HepG2 (cell line): ENCODE results near the gene ARMC10. TPM values are rescaled to one million over a fixed set of nuclear protein-coding genes. Genes with fewer than 3 reads are reported as not detected.

Experiments used
- DNMT1 ChIP-seq: sonication (generic); formaldehyde crosslinking; IDR thresholded peaks from 2 replicates; pipeline ENCODE4 v1.5.1; 2020; ENCODE audit warnings: mild to moderate bottlenecking, missing genetic modification reagents
- FOXA1 ChIP-seq, 2 experiments: fragments of 450-650 bp in 1 of 2; sonication (generic) in 1 of 2; formaldehyde crosslinking in 1 of 2; IDR thresholded peaks; 2 replicates each; pipeline versions ENCODE4 v1.4.0 to v1.6.1; 2016 to 2020; ENCODE audit warnings: missing genetic modification reagents in 1 of 2
- MTA3 ChIP-seq: sonication (generic); formaldehyde crosslinking; IDR thresholded peaks from 2 replicates; pipeline ENCODE4 v1.4.0; 2020; ENCODE audit warnings: missing genetic modification reagents
- PHF8 ChIP-seq: sonication (generic); formaldehyde crosslinking; IDR thresholded peaks from 2 replicates; pipeline ENCODE4 v1.5.0; 2020; ENCODE audit warnings: missing genetic modification reagents
- RARG ChIP-seq: sonication (generic); formaldehyde crosslinking; IDR thresholded peaks from 2 replicates; pipeline ENCODE4 v1.4.0; 2020; ENCODE audit warnings: low read depth, mild to moderate bottlenecking, missing genetic modification reagents
- SP2 ChIP-seq: sonication (generic); formaldehyde crosslinking; IDR thresholded peaks from 2 replicates; pipeline ENCODE4 v1.5.1; 2020; ENCODE audit warnings: mild to moderate bottlenecking, missing genetic modification reagents
- SRSF9 ChIP-seq: fragments of 200-400 bp; formaldehyde crosslinking; IDR thresholded peaks from 2 replicates; pipeline ENCODE4 v1.6.1; 2018; ENCODE audit warnings: borderline replicate concordance, mild to moderate bottlenecking, low read depth, low read length; ENCODE audit not compliant: insufficient read depth, poor library complexity, severe bottlenecking
- TAF1 ChIP-seq: sonication (generic); formaldehyde crosslinking; IDR thresholded peaks from 2 replicates; pipeline ENCODE4 v1.4.0; 2020; ENCODE audit warnings: missing genetic modification reagents
- ZNF10 ChIP-seq: sonication (generic); formaldehyde crosslinking; IDR thresholded peaks from 2 replicates; pipeline ENCODE4 v1.4.0; 2020; ENCODE audit warnings: mild to moderate bottlenecking, low read depth, missing genetic modification reagents, borderline replicate concordance
- ZNF101 ChIP-seq: sonication (generic); formaldehyde crosslinking; IDR thresholded peaks from 2 replicates; pipeline ENCODE4 v1.4.0; 2020; ENCODE audit warnings: mild to moderate bottlenecking, low read depth, missing genetic modification reagents, borderline replicate concordance
- ZNF136 ChIP-seq: sonication (generic); formaldehyde crosslinking; IDR thresholded peaks from 2 replicates; pipeline ENCODE4 v1.8.1; 2022; ENCODE audit warnings: low read depth, mild to moderate bottlenecking, moderate library complexity, missing genetic modification reagents
- ZNF20 ChIP-seq: sonication (generic); formaldehyde crosslinking; IDR thresholded peaks from 2 replicates; pipeline ENCODE4 v1.4.0; 2020; ENCODE audit warnings: mild to moderate bottlenecking, moderate library complexity, missing genetic modification reagents
- ZNF207 ChIP-seq: fragments of 450-650 bp; IDR thresholded peaks from 2 replicates; pipeline ENCODE4 v1.6.1; 2016; ENCODE audit warnings: antibody characterized with exemption, borderline replicate concordance
- ZNF263 ChIP-seq: sonication (generic); formaldehyde crosslinking; IDR thresholded peaks from 2 replicates; pipeline ENCODE4 v1.4.0; 2020; ENCODE audit warnings: missing genetic modification reagents
- ZNF282 ChIP-seq: fragments of 450-650 bp; IDR thresholded peaks from 2 replicates; pipeline ENCODE4 v1.6.1; 2018; ENCODE audit not compliant: partially characterized antibody
- ZNF34 ChIP-seq: sonication (generic); formaldehyde crosslinking; IDR thresholded peaks from 2 replicates; pipeline ENCODE4 v1.4.0; 2020; ENCODE audit warnings: mild to moderate bottlenecking, missing genetic modification reagents, borderline replicate concordance
- ZNF558 ChIP-seq: sonication (generic); formaldehyde crosslinking; IDR thresholded peaks from 2 replicates; pipeline ENCODE4 v1.9.0; 2022; ENCODE audit warnings: mild to moderate bottlenecking, missing genetic modification reagents, borderline replicate concordance
- ZNF678 ChIP-seq: sonication (generic); formaldehyde crosslinking; IDR thresholded peaks from 2 replicates; pipeline ENCODE4 v1.4.0; 2020; ENCODE audit warnings: mild to moderate bottlenecking, missing genetic modification reagents
- ZNF878 ChIP-seq: sonication (generic); formaldehyde crosslinking; IDR thresholded peaks from 2 replicates; pipeline ENCODE4 v1.8.1; 2023; ENCODE audit warnings: mild to moderate bottlenecking, missing genetic modification reagents, moderate library complexity
- polyA plus RNA-seq, 8 experiments: library from polyadenylated mRNA; depleted of rRNA in 3 of 8; stranded (reverse) in 7 of 8; unstranded in 1 of 8; fragments of >200 nt; fragmentation: Illumina TruSeq in 4 of 8; extraction: Trizol in 4 of 8; gene quantifications; 2 replicates each; pipeline versions ENCODE4 v1.2.1 to v1.2.3, GENCODE V29; 2011 to 2016; ENCODE audit warnings: low read depth in 4 of 8, missing spikeins in 1 of 8, mixed read lengths in 1 of 8; ENCODE audit not compliant: insufficient read depth in 1 of 8
- total RNA-seq, 5 experiments: library from RNA; depleted of rRNA; stranded (reverse); fragments of >200 nt; fragmentation: Illumina TruSeq; extraction: Trizol; gene quantifications; 2 replicates each; pipeline ENCODE4 v1.2.3, GENCODE V29; 2016; ENCODE audit warnings: low read depth in 1 of 5
- TF ChIP-seq, protein P1 (sequence below): IDR thresholded peaks from 2 replicates; pipeline ENCODE4 v1.6.1; 2016; ENCODE audit warnings: mild to moderate bottlenecking
- TF ChIP-seq, protein P2 (sequence below): sonication (generic); formaldehyde crosslinking; IDR thresholded peaks from 2 replicates; pipeline ENCODE4 v1.5.1; 2020; ENCODE audit warnings: mild to moderate bottlenecking, moderate library complexity, missing genetic modification reagents
- TF ChIP-seq, protein P3 (sequence below): IDR thresholded peaks from 2 replicates; pipeline ENCODE4 v1.6.1; 2016; ENCODE audit warnings: low read depth
- TF ChIP-seq, protein P4 (sequence below): sonication (generic); formaldehyde crosslinking; IDR thresholded peaks from 2 replicates; pipeline ENCODE4 v1.4.0; 2020; ENCODE audit warnings: missing genetic modification reagents; ENCODE audit errors: not compliant biosample characterization

The ARMC10 gene
- total and polyA plus RNA-seq, 2 of the 13 experiments (the other 11 are each of a cell fraction or from before 2014, with no cell fraction given): 11.3 to 23.7 TPM

DNA sequence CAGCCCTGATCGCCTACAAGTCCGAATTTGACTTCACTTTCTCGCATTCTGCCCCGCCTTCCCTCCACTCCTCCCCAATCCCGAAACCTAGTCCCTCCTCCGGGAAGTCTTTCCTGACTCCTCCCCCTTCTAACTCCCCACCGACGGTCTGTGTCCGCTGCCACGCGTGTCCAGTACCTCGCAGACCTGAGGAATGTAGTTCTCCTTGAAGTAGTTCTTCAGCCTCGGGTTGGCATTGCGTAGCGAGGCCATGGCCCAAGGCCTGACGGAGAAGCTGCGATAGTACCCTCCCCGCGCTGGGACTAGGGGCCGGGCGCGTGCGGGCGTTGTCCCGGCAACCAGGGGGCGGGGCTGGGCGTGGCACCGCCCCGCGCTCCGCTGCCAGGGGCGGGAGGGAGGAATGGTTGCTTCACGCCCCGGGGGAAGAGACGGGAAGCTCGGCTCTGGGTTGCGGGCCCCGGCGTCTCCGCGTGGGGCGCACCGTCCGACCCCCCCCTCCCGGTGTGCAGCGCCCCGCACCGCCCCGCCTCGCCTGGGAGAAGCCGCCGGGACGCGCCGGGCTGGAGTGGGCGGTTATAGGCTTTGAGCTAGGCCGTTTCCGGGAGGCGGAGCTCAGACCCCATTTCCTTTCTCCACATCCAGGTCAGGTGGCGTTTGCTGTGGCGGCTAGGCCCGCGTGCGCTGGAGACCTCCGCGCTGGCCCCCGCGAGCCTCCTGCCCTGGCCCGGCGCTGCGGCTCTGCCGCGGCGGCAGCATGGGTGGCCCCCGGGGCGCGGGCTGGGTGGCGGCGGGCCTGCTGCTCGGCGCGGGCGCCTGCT is at the start of gene ARMC10, which contains the start of gene FBXL13 (continued):
- no peak for TF ChIP-seq DNMT1 (CRISPR knock-in tag)
- TF ChIP-seq SP2 (CRISPR knock-in tag): peak; percentile 47; the same call in 1 of the 2 replicates
- TF ChIP-seq RARG (CRISPR knock-in tag): no peak
- TF ChIP-seq ZNF678 (CRISPR knock-in tag): no peak
- no peak for TF ChIP-seq ZNF20 (CRISPR knock-in tag)
- no peak for TF ChIP-seq MTA3
- TF ChIP-seq ZNF207: no peak
- peak; percentile 59; the same call in 1 of the 2 replicates for TF ChIP-seq PHF8
- TF ChIP-seq TAF1: peak; percentile 38; the same call in 1 of the 2 replicates
- TF ChIP-seq ZNF136 (CRISPR knock-in tag): no peak
- no peak for TF ChIP-seq ZNF34 (CRISPR knock-in tag)
- TF ChIP-seq, protein P1, sequence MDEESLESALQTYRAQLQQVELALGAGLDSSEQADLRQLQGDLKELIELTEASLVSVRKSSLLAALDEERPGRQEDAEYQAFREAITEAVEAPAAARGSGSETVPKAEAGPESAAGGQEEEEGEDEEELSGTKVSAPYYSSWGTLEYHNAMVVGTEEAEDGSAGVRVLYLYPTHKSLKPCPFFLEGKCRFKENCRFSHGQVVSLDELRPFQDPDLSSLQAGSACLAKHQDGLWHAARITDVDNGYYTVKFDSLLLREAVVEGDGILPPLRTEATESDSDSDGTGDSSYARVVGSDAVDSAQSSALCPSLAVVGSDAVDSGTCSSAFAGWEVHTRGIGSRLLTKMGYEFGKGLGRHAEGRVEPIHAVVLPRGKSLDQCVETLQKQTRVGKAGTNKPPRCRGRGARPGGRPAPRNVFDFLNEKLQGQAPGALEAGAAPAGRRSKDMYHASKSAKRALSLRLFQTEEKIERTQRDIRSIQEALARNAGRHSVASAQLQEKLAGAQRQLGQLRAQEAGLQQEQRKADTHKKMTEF (CRISPR knock-in tag): 0 out of 2 replicates have a peak, but pooled peaks have one; percentile 22
- peak; percentile 88 for TF ChIP-seq ZNF263 (CRISPR knock-in tag)
- TF ChIP-seq ZNF10: no peak
- no peak for TF ChIP-seq ZNF282
- peak; percentile 20; the same call in 1 of the 2 replicates for TF ChIP-seq ZNF878 (CRISPR knock-in tag)
- TF ChIP-seq FOXA1 (IDR thresholded peaks at IDR 0.05): no peak
- no peak for TF ChIP-seq FOXA1 (CRISPR knock-in tag; IDR thresholded peaks at IDR 0.05)
- no peak for TF ChIP-seq SRSF9
- TF ChIP-seq, protein P2, sequence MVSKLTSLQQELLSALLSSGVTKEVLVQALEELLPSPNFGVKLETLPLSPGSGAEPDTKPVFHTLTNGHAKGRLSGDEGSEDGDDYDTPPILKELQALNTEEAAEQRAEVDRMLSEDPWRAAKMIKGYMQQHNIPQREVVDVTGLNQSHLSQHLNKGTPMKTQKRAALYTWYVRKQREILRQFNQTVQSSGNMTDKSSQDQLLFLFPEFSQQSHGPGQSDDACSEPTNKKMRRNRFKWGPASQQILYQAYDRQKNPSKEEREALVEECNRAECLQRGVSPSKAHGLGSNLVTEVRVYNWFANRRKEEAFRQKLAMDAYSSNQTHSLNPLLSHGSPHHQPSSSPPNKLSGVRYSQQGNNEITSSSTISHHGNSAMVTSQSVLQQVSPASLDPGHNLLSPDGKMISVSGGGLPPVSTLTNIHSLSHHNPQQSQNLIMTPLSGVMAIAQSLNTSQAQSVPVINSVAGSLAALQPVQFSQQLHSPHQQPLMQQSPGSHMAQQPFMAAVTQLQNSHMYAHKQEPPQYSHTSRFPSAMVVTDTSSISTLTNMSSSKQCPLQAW (CRISPR knock-in tag): peak; percentile 73
- no peak for TF ChIP-seq ZNF558
- TF ChIP-seq, protein P3, sequence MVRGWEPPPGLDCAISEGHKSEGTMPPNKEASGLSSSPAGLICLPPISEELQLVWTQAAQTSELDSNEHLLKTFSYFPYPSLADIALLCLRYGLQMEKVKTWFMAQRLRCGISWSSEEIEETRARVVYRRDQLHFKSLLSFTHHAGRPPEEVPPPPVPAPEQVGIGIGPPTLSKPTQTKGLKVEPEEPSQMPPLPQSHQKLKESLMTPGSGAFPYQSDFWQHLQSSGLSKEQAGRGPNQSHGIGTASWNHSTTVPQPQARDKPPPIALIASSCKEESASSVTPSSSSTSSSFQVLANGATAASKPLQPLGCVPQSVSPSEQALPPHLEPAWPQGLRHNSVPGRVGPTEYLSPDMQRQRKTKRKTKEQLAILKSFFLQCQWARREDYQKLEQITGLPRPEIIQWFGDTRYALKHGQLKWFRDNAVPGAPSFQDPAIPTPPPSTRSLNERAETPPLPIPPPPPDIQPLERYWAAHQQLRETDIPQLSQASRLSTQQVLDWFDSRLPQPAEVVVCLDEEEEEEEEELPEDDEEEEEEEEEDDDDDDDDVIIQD (CRISPR knock-in tag): no peak
- TF ChIP-seq, protein P4, sequence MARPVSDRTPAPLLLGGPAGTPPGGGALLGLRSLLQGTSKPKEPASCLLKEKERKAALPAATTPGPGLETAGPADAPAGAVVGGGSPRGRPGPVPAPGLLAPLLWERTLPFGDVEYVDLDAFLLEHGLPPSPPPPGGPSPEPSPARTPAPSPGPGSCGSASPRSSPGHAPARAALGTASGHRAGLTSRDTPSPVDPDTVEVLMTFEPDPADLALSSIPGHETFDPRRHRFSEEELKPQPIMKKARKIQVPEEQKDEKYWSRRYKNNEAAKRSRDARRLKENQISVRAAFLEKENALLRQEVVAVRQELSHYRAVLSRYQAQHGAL: peak; percentile 55
- no peak for TF ChIP-seq ZNF101 (CRISPR knock-in tag)
